ENCODE measurements around the gene EHMT2. TPM values are rescaled to one million over a fixed set of nuclear protein-coding genes. Genes with fewer than 3 reads are reported as not detected.

The EHMT2 gene
- total and polyA plus RNA-seq, 4 donors, result 7.9 to 21.4 (median 10.6) TPM

DNA sequence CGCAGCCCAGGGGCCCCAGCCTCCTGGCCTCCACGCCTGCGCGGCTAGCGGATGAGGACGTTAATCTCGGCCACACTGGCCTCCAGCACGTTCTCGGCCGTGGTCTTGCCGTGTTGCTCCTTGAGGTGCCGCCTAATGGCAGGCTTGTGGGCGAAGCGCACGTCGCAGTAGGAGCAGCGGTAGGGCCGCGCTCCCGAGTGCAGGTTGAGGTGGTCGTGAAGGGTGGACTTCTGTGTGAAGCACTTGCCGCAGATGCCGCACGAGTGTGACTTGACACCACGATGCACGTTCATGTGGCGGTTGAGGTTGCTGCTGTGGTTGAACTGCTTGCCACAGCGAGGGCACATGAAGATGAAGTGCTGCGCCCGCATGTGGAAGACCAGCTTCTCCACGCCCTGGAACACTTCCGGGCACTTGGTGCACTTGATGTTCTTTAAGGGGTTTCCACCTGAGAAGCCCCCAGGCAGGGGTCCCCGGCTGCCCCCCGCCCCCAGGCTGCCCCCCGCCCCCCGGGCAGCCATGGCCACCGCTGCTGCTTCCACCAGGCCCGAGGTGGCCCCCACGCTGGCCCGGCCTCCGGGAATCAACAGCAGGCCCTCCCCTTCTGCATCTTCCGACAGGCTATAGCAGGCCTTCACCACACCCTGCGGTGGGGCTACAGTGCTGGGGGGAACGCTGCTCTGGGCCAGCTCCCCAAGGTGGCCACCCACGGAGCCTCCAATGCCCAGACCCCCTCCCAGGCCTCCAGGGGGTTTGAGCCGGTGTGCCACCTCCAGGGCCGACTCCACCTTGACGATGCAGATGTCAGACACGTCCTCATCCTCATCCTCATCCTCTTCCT is 2.6 kb upstream of the EHMT2 start:
- Histone ChIP-seq H3K36me3 (ENCODE audit: control insufficient read depth in 4 of 4, insufficient read depth in 3 of 4, low read depth in 1 of 4, low read length in 3 of 4) (peaks cover 0 to 3% (median under 1%) of the 10 kb centered on the region in 4 donors), H3K27ac (ENCODE audit: low read depth in 1 of 2, low read length in 2 of 2) (no peak overlapping the region), H3K4me3 (ENCODE audit: low read depth in 1 of 3, low read length in 3 of 3) (no peak overlapping the region), H3K9me3 (ENCODE audit: control insufficient read depth in 4 of 4, low read length in 3 of 4) (no peaks in the 10 kb centered on the region), H3K27me3 (ENCODE audit: control insufficient read depth in 4 of 4, insufficient read depth in 4 of 4, low read length in 3 of 4) (no peaks in the 10 kb centered on the region), H3K9ac (ENCODE audit: low read depth in 1 of 2, low read length in 2 of 2) (no peak overlapping the region), H3K4me1 (ENCODE audit: control insufficient read depth in 4 of 4, insufficient read depth in 4 of 4, low read length in 3 of 4) (peaks cover 10 to 45% (median 29%) of the 10 kb centered on the region in 4 donors)
- DNase-seq (ENCODE audit: low spot score), result no peak
- WGBS, result 89% methylated on average over 49 of the region's 49 CpGs
- TF ChIP-seq HNF4G (IDR thresholded peaks at IDR 0.05), result no peak
- TF ChIP-seq YY1 (IDR thresholded peaks at IDR 0.05), result no peak
- no peak for TF ChIP-seq FOXA1 (IDR thresholded peaks at IDR 0.05)
- TF ChIP-seq TAF1 (conservative IDR thresholded peaks at IDR 0.05), result no peak
- TF ChIP-seq SP1 (IDR thresholded peaks at IDR 0.05), result no peak
- no peak for TF ChIP-seq CTCF (IDR thresholded peaks at IDR 0.05; ENCODE audit: low read depth, low read length, missing input control)
- TF ChIP-seq NR2F2 (IDR thresholded peaks at IDR 0.05), result no peak
- TF ChIP-seq RAD21 (IDR thresholded peaks at IDR 0.05), result no peak
- TF ChIP-seq MAX (IDR thresholded peaks at IDR 0.05), result no peak
- no peak for TF ChIP-seq RXRA (IDR thresholded peaks at IDR 0.05)
- TF ChIP-seq JUND (IDR thresholded peaks at IDR 0.05), result no peak
- TF ChIP-seq GABPA (IDR thresholded peaks at IDR 0.05 in 1 of 2, conservative IDR thresholded peaks at IDR 0.05 in 1 of 2), result no peak

DNA sequence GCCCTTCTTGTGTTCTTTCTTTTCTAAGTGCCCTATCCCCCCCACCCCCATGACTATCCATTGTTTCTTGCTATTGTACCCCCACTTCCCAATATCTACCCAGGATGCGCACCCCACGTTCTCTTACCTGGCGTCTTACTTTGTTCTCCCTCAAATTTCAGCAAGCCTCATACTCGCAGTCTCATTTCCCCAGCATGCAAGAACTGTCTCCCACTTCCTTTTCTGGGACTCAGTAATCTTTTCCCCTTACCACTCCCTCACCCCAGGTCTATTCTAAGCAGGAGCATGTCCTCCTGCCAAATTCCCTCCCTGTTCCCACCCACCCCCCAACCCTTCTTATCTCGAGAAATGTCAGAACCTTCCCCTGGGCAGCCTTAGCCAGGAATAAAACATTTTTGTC is 1.7 kb upstream of the EHMT2 start:
- TF ChIP-seq, protein P1, sequence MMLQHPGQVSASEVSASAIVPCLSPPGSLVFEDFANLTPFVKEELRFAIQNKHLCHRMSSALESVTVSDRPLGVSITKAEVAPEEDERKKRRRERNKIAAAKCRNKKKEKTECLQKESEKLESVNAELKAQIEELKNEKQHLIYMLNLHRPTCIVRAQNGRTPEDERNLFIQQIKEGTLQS (IDR thresholded peaks at IDR 0.05), result no peak
- TF ChIP-seq, protein P2, sequence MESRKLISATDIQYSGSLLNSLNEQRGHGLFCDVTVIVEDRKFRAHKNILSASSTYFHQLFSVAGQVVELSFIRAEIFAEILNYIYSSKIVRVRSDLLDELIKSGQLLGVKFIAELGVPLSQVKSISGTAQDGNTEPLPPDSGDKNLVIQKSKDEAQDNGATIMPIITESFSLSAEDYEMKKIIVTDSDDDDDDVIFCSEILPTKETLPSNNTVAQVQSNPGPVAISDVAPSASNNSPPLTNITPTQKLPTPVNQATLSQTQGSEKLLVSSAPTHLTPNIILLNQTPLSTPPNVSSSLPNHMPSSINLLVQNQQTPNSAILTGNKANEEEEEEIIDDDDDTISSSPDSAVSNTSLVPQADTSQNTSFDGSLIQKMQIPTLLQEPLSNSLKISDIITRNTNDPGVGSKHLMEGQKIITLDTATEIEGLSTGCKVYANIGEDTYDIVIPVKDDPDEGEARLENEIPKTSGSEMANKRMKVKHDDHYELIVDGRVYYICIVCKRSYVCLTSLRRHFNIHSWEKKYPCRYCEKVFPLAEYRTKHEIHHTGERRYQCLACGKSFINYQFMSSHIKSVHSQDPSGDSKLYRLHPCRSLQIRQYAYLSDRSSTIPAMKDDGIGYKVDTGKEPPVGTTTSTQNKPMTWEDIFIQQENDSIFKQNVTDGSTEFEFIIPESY (IDR thresholded peaks at IDR 0.05), result no peak
- no peak for TF ChIP-seq HNF4G (IDR thresholded peaks at IDR 0.05)
- TF ChIP-seq GABPA (IDR thresholded peaks at IDR 0.05 in 1 of 2, conservative IDR thresholded peaks at IDR 0.05 in 1 of 2), result no peak
- no peak for TF ChIP-seq YY1 (IDR thresholded peaks at IDR 0.05)
- TF ChIP-seq JUND (IDR thresholded peaks at IDR 0.05), result no peak
- TF ChIP-seq MAX (IDR thresholded peaks at IDR 0.05), result no peak
- no peak for DNase-seq (ENCODE audit: low spot score)
- Histone ChIP-seq H3K9me3 (ENCODE audit: control insufficient read depth in 4 of 4, low read length in 3 of 4) (no peaks in the 10 kb centered on the region), H3K27ac (ENCODE audit: low read depth in 1 of 2, low read length in 2 of 2) (no peak overlapping the region), H3K4me1 (ENCODE audit: control insufficient read depth in 4 of 4, insufficient read depth in 4 of 4, low read length in 3 of 4) (peaks cover 10 to 45% (median 29%) of the 10 kb centered on the region in 4 donors), H3K4me3 (ENCODE audit: low read depth in 1 of 3, low read length in 3 of 3) (no peak overlapping the region), H3K27me3 (ENCODE audit: control insufficient read depth in 4 of 4, insufficient read depth in 4 of 4, low read length in 3 of 4) (no peaks in the 10 kb centered on the region), H3K36me3 (ENCODE audit: control insufficient read depth in 4 of 4, insufficient read depth in 3 of 4, low read depth in 1 of 4, low read length in 3 of 4) (peaks cover 0 to 6% (median under 1%) of the 10 kb centered on the region in 4 donors), H3K9ac (ENCODE audit: low read depth in 1 of 2, low read length in 2 of 2) (no peak overlapping the region)
- 84% methylated on average over 5 of the region's 5 CpGs for WGBS

All from liver (tissue), 9 donors.